GM12878 (cell line): Measurements from ENCODE around the gene GPR31. TPM values are rescaled to one million over a fixed set of nuclear protein-coding genes. Genes with fewer than 3 reads are reported as not detected.
"Not testable (repeated sequence)": the region's sequence is repeated elsewhere in the genome, so short reads cannot be mapped to it uniquely, and the experiment has no call there.

Experiments
- ATAC-seq: fragments of 200-7000 bp; cut with Tn5 transposase; 3 replicates; pipeline ENCODE4 v1.9.1; 2020; ENCODE audit warnings: mild to moderate bottlenecking, moderate library complexity
- BruUV-seq: library from RNA; stranded (reverse); fragments of 400-500 nt; replicated peaks from 2 replicates; lab custom pipeline; 2021; lab: Mats Ljungman, UMichigan
- CTCF ChIA-PET: fragments of 300-600 bp; sonication (Branson Sonifier 250); formaldehyde crosslinking; extraction: SDS; loops from one replicate; lab custom pipeline; 2021; ENCODE audit warnings: inconsistent platforms; lab: Yijun Ruan, JAX
- POLR2A ChIA-PET: fragments of 350-600 bp; formaldehyde crosslinking; extraction: SDS; loops from one replicate; lab custom pipeline; 2021; ENCODE audit warnings: inconsistent platforms; lab: Charles Lee
- RAD21 ChIA-PET: fragments of 300-600 bp; sonication (Branson Sonifier 250); formaldehyde crosslinking; loops from one replicate; lab custom pipeline; 2023; ENCODE audit warnings: antibody characterized with exemption; ENCODE audit not compliant: unreplicated experiment; lab: Charles Lee
- SMC1A ChIA-PET: fragments of 300-600 bp; sonication (Branson Sonifier 250); formaldehyde crosslinking; loops from one replicate; lab custom pipeline; 2023; ENCODE audit not compliant: unreplicated experiment, uncharacterized antibody; lab: Charles Lee
- DNase-seq: peaks from one replicate; pipeline ENCODE4 v3.0.0-alpha.2; 2011; ENCODE audit warnings: low read depth, low spot score
- FAIRE-seq: peaks from 3 replicates; lab custom pipeline; 2011; peaks lifted over from hg19 to GRCh38; lab: Jason Lieb, UNC
- H2AFZ ChIP-seq: 2 replicates; pipeline ENCODE4 v1.6.0; 2011; ENCODE audit warnings: low read depth, low read length, control low read depth; ENCODE audit not compliant: control insufficient read depth
- H3K27ac ChIP-seq: 2 replicates; pipeline ENCODE4 v1.5.1; 2011; ENCODE audit warnings: control low read depth; ENCODE audit not compliant: control insufficient read depth, insufficient read depth
- H3K27me3 ChIP-seq, 2 experiments: replicated peaks in 1 of 2; 2 replicates each; pipeline versions ENCODE4 v1.6.0 to v1.6.1; 2011; ENCODE audit warnings: low read length in 1 of 2; ENCODE audit not compliant: control insufficient read depth in 2 of 2, insufficient read depth in 2 of 2
- H3K36me3 ChIP-seq, 2 experiments: 2 replicates each; pipeline ENCODE4 v1.5.1; 2011; ENCODE audit warnings: low read length in 1 of 2; ENCODE audit not compliant: control insufficient read depth in 2 of 2, insufficient read depth in 2 of 2
- H3K4me1 ChIP-seq: 2 replicates; pipeline ENCODE4 v1.6.1; 2011; ENCODE audit warnings: mild to moderate bottlenecking, low read length, moderate library complexity, mixed read lengths; ENCODE audit not compliant: control insufficient read depth, insufficient read depth
- H3K4me2 ChIP-seq: 2 replicates; pipeline ENCODE4 v1.6.0; 2011; ENCODE audit warnings: control low read depth; ENCODE audit not compliant: control insufficient read depth, insufficient read depth
- H3K4me3 ChIP-seq: fragments of 200-600 bp; sonication (generic); 2 replicates; pipeline ENCODE4 v1.5.1; 2016
- H3K79me2 ChIP-seq: 2 replicates; pipeline ENCODE4 v1.6.0; 2011; ENCODE audit warnings: low read length; ENCODE audit not compliant: control insufficient read depth, insufficient read depth
- H3K9ac ChIP-seq: 2 replicates; pipeline ENCODE4 v1.8.0; 2011; ENCODE audit warnings: low read length, control low read depth, mixed read lengths; ENCODE audit not compliant: control insufficient read depth, insufficient read depth
- H3K9me3 ChIP-seq: replicated peaks from 3 replicates; pipeline ENCODE4 v1.5.1; 2011; ENCODE audit warnings: mild to moderate bottlenecking, low read length; ENCODE audit not compliant: control insufficient read depth, insufficient read depth
- H4K20me1 ChIP-seq: 2 replicates; pipeline ENCODE4 v1.6.0; 2011; ENCODE audit not compliant: control insufficient read depth, insufficient read depth
- WGBS: methylation state at CpG from one replicate; pipeline ENCODE4 v1.1.6; 2016; ENCODE audit warnings: low lambda C conversion rate; ENCODE audit not compliant: insufficient replicate concordance, insufficient coverage; ENCODE audit errors: missing lambda C conversion rate; 5-methylcytosine and 5-hydroxymethylcytosine counted together
- in situ Hi-C: fragments of 300-500 bp; cut with MboI; formaldehyde crosslinking; loops from 9 replicates; pipeline ENCODE4 v1.14.3; 2018; ENCODE audit warnings: mixed read lengths
- intact Hi-C: fragments of 100-400 bp; cut with micrococcal nuclease; formaldehyde crosslinking; loops from one replicate; pipeline ENCODE4 v1.14.2; 2022; ENCODE audit not compliant: unreplicated experiment
- polyA plus RNA-seq, 11 experiments: library from polyadenylated mRNA; depleted of rRNA in 4 of 11; unstranded in 6 of 11; stranded (reverse) in 5 of 11; fragments of >200 nt; fragmentation: Nextera tagmentation in 4 of 11; fragmentation: Illumina TruSeq in 1 of 11; extraction: Ambion mirVana in 4 of 11; extraction: Trizol in 1 of 11; gene quantifications; 1 replicate in 1 of 11; 2 replicates in 10 of 11; pipeline versions ENCODE4 v1.2.1 to v1.2.3, GENCODE V29; 2011 to 2016; ENCODE audit warnings: inconsistent platforms in 2 of 11, missing spikeins in 2 of 11, low read depth in 1 of 11
- total RNA-seq, 4 experiments: library from RNA; depleted of rRNA in 3 of 4; stranded (reverse); fragments of >200 nt in 3 of 4; fragmentation: Illumina TruSeq in 1 of 4; extraction: Trizol in 1 of 4; gene quantifications; 2 replicates each; pipeline versions ENCODE4 v1.2.1 to v1.2.3, GENCODE V29; 2013 to 2021

GPR31 gene
- total and polyA plus RNA-seq, 10 of the 15 experiments (the other 5 are each of a cell fraction or from before 2014, with no cell fraction given) = not detected

- H3K27ac ChIP-seq, RAD21 ChIA-PET, POLR2A ChIA-PET, BruUV-seq, DNase-seq, intact Hi-C loops, H2AFZ ChIP-seq, H3K27me3 ChIP-seq, ATAC-seq, CTCF ChIA-PET, SMC1A ChIA-PET, H3K9ac ChIP-seq, H3K4me2 ChIP-seq, FAIRE-seq, in situ Hi-C loops, H3K9me3 ChIP-seq, H3K4me3 ChIP-seq, H3K4me1 ChIP-seq, H3K36me3 ChIP-seq, H3K79me2 ChIP-seq, H4K20me1 ChIP-seq: not testable (repeated sequence)
- WGBS = 30% methylated on average over 10 of the region's 14 CpGs
These were observed 19.5 kb upstream of the GPR31 start for GRCh38 chr6:167177271-167177670.

DNA sequence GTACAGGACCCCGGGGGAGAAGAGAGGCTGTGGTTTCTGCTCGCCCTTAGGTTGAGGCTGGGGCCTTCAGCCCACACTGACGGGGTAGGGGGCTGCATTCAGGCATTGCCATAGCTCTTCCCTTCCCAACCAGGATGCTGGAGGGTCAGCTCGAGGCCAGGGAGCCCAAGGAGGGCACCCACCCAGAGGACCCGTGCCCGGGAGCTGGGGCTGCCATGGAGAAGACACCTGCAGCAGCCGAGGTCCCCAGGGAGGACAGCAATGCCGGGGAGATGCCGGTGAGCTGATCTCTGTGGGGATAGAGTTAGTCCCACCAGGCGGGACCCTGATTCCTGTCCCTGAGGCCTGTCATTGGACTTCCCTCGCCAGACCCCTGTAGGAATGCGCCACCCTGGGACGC is 14.2 kb upstream of the GPR31 start:
- H3K36me3 ChIP-seq, H3K9me3 ChIP-seq, intact Hi-C loops, H4K20me1 ChIP-seq, DNase-seq, SMC1A ChIA-PET, H3K79me2 ChIP-seq, H3K27ac ChIP-seq, H3K4me3 ChIP-seq, RAD21 ChIA-PET, in situ Hi-C loops, POLR2A ChIA-PET, H3K27me3 ChIP-seq, BruUV-seq, CTCF ChIA-PET, FAIRE-seq, H3K9ac ChIP-seq, ATAC-seq, H3K4me1 ChIP-seq, H2AFZ ChIP-seq, H3K4me2 ChIP-seq: not testable (repeated sequence)
- 39% methylated on average over 9 of the region's 13 CpGs for WGBS

GRCh38 chr6:167171300-167171699 is 13.5 kb upstream of the GPR31 start:
- H4K20me1 ChIP-seq, DNase-seq, ATAC-seq, H3K4me3 ChIP-seq, RAD21 ChIA-PET, POLR2A ChIA-PET, BruUV-seq, H3K4me1 ChIP-seq, CTCF ChIA-PET, H2AFZ ChIP-seq, H3K27ac ChIP-seq, SMC1A ChIA-PET, H3K4me2 ChIP-seq, intact Hi-C loops, H3K36me3 ChIP-seq, H3K9ac ChIP-seq, H3K27me3 ChIP-seq, FAIRE-seq, in situ Hi-C loops, H3K79me2 ChIP-seq, H3K9me3 ChIP-seq: not testable (repeated sequence)
- WGBS = 70% methylated on average over 11 of the region's 11 CpGs

DNA sequence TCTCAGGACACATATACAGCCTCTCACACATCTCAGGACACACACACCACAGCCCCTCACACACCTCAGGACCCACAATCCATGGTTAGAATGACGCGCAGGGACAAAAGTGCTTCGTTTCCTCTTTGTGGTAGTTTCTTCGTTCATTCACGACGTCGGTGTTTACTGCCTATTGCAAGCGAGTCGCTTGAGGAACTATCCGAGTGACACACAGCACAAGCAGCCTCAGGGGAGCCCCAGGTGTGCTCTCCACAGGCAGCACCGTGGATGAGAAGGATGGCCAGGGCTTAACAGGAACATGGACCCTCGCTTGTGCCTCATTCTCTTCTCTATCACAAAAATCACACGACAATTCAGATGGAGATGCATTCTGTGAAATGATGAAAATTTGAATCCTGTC is 12.1 kb upstream of the GPR31 start:
- H2AFZ ChIP-seq, H3K9ac ChIP-seq, H3K4me1 ChIP-seq, DNase-seq, RAD21 ChIA-PET, H3K27ac ChIP-seq, SMC1A ChIA-PET, H3K4me3 ChIP-seq, H3K27me3 ChIP-seq, H3K36me3 ChIP-seq, POLR2A ChIA-PET, CTCF ChIA-PET, FAIRE-seq, H3K9me3 ChIP-seq, H4K20me1 ChIP-seq, BruUV-seq, intact Hi-C loops, in situ Hi-C loops, H3K79me2 ChIP-seq, H3K4me2 ChIP-seq: not testable (repeated sequence)
- peak; percentile 56 for ATAC-seq
- 52% methylated on average over 3 of the region's 13 CpGs for WGBS
